HepG2 (cell line): ENCODE results near the gene ANKRD10. TPM values are rescaled to one million over a fixed set of nuclear protein-coding genes. Genes with fewer than 3 reads are reported as not detected.

Experiments used
- EZH2 ChIP-seq: conservative IDR thresholded peaks from 2 replicates; pipeline ENCODE4 v1.6.1; 2012; ENCODE audit warnings: mild to moderate bottlenecking, low read depth, low read length, moderate library complexity
- FOXC1 ChIP-seq: sonication (generic); formaldehyde crosslinking; IDR thresholded peaks from 2 replicates; pipeline ENCODE4 v1.8.0; 2022; ENCODE audit warnings: mild to moderate bottlenecking, missing genetic modification reagents, borderline replicate concordance
- KDM5A ChIP-seq: fragments of 200-600 bp; sonication (generic); IDR thresholded peaks from 2 replicates; pipeline ENCODE4 v1.7.0; 2018; ENCODE audit warnings: antibody characterized with exemption, mild to moderate bottlenecking, low read length, borderline replicate concordance
- MTF2 ChIP-seq: sonication (generic); formaldehyde crosslinking; IDR thresholded peaks from 2 replicates; pipeline ENCODE4 v1.5.0; 2020; ENCODE audit warnings: missing genetic modification reagents, borderline replicate concordance
- SP2 ChIP-seq: sonication (generic); formaldehyde crosslinking; IDR thresholded peaks from 2 replicates; pipeline ENCODE4 v1.5.1; 2020; ENCODE audit warnings: mild to moderate bottlenecking, missing genetic modification reagents
- TCF12 ChIP-seq, 2 experiments: fragments of 450-650 bp in 1 of 2; sonication (generic) in 1 of 2; formaldehyde crosslinking in 1 of 2; IDR thresholded peaks; 2 replicates each; pipeline versions ENCODE4 v1.6.1 to v1.8.0; 2017 to 2022; ENCODE audit warnings: antibody characterized with exemption in 1 of 2, mild to moderate bottlenecking in 1 of 2, missing genetic modification reagents in 1 of 2, moderate library complexity in 1 of 2
- ZNF460 ChIP-seq: sonication (generic); formaldehyde crosslinking; IDR thresholded peaks from 2 replicates; pipeline ENCODE4 v1.5.1; 2020; ENCODE audit warnings: missing genetic modification reagents, mild to moderate bottlenecking, borderline replicate concordance
- ZNF703 ChIP-seq: sonication (generic); formaldehyde crosslinking; IDR thresholded peaks from 2 replicates; pipeline ENCODE4 v1.5.1; 2020; ENCODE audit warnings: missing genetic modification reagents, mild to moderate bottlenecking, moderate library complexity, borderline replicate concordance
- ZSCAN20 ChIP-seq: sonication (generic); formaldehyde crosslinking; IDR thresholded peaks from 2 replicates; pipeline ENCODE4 v1.4.0; 2020; ENCODE audit warnings: missing genetic modification reagents, mild to moderate bottlenecking, borderline replicate concordance
- polyA plus RNA-seq, 8 experiments: library from polyadenylated mRNA; depleted of rRNA in 3 of 8; stranded (reverse) in 7 of 8; unstranded in 1 of 8; fragments of >200 nt; fragmentation: Illumina TruSeq in 4 of 8; extraction: Trizol in 4 of 8; gene quantifications; 2 replicates each; pipeline versions ENCODE4 v1.2.1 to v1.2.3, GENCODE V29; 2011 to 2016; ENCODE audit warnings: low read depth in 4 of 8, missing spikeins in 1 of 8, mixed read lengths in 1 of 8; ENCODE audit not compliant: insufficient read depth in 1 of 8
- total RNA-seq, 5 experiments: library from RNA; depleted of rRNA; stranded (reverse); fragments of >200 nt; fragmentation: Illumina TruSeq; extraction: Trizol; gene quantifications; 2 replicates each; pipeline ENCODE4 v1.2.3, GENCODE V29; 2016; ENCODE audit warnings: low read depth in 1 of 5
- TF ChIP-seq, protein P1 (sequence below), 2 experiments: fragments of 450-650 bp in 1 of 2; sonication (generic) in 1 of 2; formaldehyde crosslinking; IDR thresholded peaks; 2 replicates each; pipeline versions ENCODE4 v1.5.0 to v1.8.0; 2020 to 2022; ENCODE audit warnings: mild to moderate bottlenecking in 1 of 2, missing genetic modification reagents in 1 of 2
- TF ChIP-seq, protein P2 (sequence below): sonication (generic); formaldehyde crosslinking; IDR thresholded peaks from 2 replicates; pipeline ENCODE4 v1.5.0; 2020; ENCODE audit warnings: missing genetic modification reagents
- TF ChIP-seq, protein P3 (sequence below): sonication (generic); formaldehyde crosslinking; IDR thresholded peaks from 2 replicates; pipeline ENCODE4 v1.5.1; 2020; ENCODE audit warnings: mild to moderate bottlenecking, missing genetic modification reagents, moderate library complexity

ANKRD10 gene
- total and polyA plus RNA-seq, 2 of the 13 experiments (the other 11 are each of a cell fraction or from before 2014, with no cell fraction given): 108 to 115 TPM

DNA sequence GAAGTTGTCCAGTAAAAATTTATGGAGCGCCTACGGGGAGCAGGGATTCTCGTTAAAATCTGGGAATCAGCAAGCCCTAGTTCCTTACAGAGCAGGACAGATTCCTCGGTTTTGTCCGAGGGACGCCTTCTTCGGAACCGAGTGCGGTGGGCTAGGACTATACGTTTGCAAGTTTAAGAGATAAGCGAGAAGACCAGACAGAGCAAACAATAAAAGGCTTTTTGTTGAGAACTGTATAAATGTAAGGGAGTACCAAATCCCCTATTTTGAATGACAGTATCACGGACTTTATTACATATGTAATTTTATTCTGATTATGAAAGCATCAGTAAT is 971 bp upstream of the ANKRD10 start (continued):
- 0 out of 2 replicates have a peak, but pooled peaks have one; percentile 37 for TF ChIP-seq FOXC1 (CRISPR knock-in tag)
- TF ChIP-seq, protein P1, sequence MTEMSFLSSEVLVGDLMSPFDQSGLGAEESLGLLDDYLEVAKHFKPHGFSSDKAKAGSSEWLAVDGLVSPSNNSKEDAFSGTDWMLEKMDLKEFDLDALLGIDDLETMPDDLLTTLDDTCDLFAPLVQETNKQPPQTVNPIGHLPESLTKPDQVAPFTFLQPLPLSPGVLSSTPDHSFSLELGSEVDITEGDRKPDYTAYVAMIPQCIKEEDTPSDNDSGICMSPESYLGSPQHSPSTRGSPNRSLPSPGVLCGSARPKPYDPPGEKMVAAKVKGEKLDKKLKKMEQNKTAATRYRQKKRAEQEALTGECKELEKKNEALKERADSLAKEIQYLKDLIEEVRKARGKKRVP (CRISPR knock-in tag; IDR thresholded peaks at IDR 0.05): no peak
- TF ChIP-seq, protein P2, sequence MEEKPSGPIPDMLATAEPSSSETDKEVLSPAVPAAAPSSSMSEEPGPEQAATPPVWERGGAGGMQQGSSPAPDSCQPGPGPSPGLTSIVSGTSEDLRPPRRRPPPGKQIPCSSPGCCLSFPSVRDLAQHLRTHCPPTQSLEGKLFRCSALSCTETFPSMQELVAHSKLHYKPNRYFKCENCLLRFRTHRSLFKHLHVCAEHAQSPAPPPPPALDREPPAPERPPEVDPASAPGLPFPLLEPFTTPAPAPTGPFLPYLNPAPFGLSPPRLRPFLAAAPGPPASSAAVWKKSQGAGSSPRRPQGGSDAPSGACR (CRISPR knock-in tag): 0 out of 2 replicates have a peak, but pooled peaks have one; percentile 11
- TF ChIP-seq MTF2 (CRISPR knock-in tag): 0 out of 2 replicates have a peak, but pooled peaks have one; percentile 51
- no peak for TF ChIP-seq TCF12 (IDR thresholded peaks at IDR 0.05)
- no peak for TF ChIP-seq TCF12 (CRISPR knock-in tag; IDR thresholded peaks at IDR 0.05)
- TF ChIP-seq, protein P3, sequence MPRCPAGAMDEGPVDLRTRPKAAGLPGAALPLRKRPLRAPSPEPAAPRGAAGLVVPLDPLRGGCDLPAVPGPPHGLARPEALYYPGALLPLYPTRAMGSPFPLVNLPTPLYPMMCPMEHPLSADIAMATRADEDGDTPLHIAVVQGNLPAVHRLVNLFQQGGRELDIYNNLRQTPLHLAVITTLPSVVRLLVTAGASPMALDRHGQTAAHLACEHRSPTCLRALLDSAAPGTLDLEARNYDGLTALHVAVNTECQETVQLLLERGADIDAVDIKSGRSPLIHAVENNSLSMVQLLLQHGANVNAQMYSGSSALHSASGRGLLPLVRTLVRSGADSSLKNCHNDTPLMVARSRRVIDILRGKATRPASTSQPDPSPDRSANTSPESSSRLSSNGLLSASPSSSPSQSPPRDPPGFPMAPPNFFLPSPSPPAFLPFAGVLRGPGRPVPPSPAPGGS (CRISPR knock-in tag): 0 out of 2 replicates have a peak, but pooled peaks have one; percentile 7
- TF ChIP-seq EZH2: no peak
- TF ChIP-seq KDM5A: peak; percentile 20
- TF ChIP-seq ZSCAN20 (CRISPR knock-in tag): no peak
- TF ChIP-seq ZNF460 (CRISPR knock-in tag): no peak
- no peak for TF ChIP-seq ZNF703
- no peak for TF ChIP-seq SP2 (CRISPR knock-in tag)
- TF ChIP-seq, all 625 proteins: peak for 7
